Activated naive CD8-positive, alpha-beta T cell (primary cell): ENCODE results near the gene SUGP2.
"Not testable (repeated sequence)": the region's sequence is repeated elsewhere in the genome, so short reads cannot be mapped to it uniquely, and the experiment has no call there.

ENCODE experiments used
- H3K27ac Mint-ChIP-seq: one replicate; pipeline ENCODE4 v1.8.0; 2021; ENCODE audit warnings: mixed read lengths
- H3K27me3 Mint-ChIP-seq: one replicate; pipeline ENCODE4 v1.8.0; 2021; ENCODE audit warnings: mixed read lengths
- H3K36me3 Mint-ChIP-seq: one replicate; pipeline ENCODE4 v1.8.0; 2021; ENCODE audit warnings: mixed read lengths
- H3K4me1 Mint-ChIP-seq: one replicate; pipeline ENCODE4 v1.8.0; 2021; ENCODE audit warnings: low read depth, mixed read lengths
- H3K4me3 Mint-ChIP-seq: one replicate; pipeline ENCODE4 v1.8.0; 2021; ENCODE audit warnings: mild to moderate bottlenecking, mixed read lengths
- H3K9me3 Mint-ChIP-seq: one replicate; pipeline ENCODE4 v1.8.0; 2021; ENCODE audit warnings: low read depth, mixed read lengths

The SUGP2 gene

DNA sequence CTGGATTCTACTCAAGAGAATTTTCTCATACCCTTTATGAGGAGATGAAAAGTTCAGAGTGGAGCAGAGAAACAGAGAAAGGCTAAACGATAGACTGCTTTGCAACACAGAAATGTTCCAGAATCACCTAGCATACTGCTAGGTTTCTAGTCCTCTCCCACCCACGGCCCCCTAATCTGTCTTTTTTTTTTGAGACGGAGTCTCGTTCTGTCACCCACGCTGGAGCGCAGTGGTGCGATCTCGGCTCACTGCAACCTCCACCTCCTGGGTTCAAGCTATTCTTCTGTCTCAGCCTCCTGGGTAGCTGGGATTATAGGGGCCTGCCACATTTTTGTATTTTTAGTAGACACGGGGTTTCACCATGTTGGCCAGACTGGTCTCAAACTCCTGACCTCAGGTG, 4.8 kb downstream of the SUGP2 start:
- H3K36me3 Mint-ChIP-seq: peaks cover 6% of the 10 kb centered on the region
- no peak overlapping the region for H3K27ac Mint-ChIP-seq
- no peaks in the 10 kb centered on the region for H3K9me3 Mint-ChIP-seq
- H3K27me3 Mint-ChIP-seq: no peaks in the 10 kb centered on the region
- no peak overlapping the region for H3K4me3 Mint-ChIP-seq
- H3K4me1 Mint-ChIP-seq: peaks cover 27% of the 10 kb centered on the region

DNA sequence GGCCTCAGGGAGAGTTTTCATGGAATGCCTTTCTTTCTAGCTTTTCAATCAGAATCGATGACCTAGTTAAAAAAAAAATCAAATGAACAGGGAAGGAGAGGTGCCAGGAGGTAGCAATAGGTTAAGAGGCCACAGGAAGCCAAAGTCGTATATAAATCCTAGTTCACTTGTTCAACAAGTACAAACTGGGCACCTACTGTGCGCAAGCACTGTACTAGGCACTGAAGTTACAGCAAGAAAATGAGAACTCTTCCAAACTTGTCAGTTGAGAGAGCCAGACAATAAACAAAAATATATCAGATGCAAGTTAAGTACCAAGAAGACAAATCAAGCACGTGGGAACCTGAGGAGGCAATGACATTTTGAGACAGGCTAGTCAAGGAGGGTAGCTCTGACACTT, 6.1 kb downstream of the SUGP2 start:
- no peak overlapping the region for H3K4me3 Mint-ChIP-seq
- peaks cover 6% of the 10 kb centered on the region for H3K36me3 Mint-ChIP-seq
- H3K9me3 Mint-ChIP-seq: no peaks in the 10 kb centered on the region
- H3K4me1 Mint-ChIP-seq: peaks cover 36% of the 10 kb centered on the region
- no peak overlapping the region for H3K27ac Mint-ChIP-seq
- H3K27me3 Mint-ChIP-seq: no peaks in the 10 kb centered on the region

DNA sequence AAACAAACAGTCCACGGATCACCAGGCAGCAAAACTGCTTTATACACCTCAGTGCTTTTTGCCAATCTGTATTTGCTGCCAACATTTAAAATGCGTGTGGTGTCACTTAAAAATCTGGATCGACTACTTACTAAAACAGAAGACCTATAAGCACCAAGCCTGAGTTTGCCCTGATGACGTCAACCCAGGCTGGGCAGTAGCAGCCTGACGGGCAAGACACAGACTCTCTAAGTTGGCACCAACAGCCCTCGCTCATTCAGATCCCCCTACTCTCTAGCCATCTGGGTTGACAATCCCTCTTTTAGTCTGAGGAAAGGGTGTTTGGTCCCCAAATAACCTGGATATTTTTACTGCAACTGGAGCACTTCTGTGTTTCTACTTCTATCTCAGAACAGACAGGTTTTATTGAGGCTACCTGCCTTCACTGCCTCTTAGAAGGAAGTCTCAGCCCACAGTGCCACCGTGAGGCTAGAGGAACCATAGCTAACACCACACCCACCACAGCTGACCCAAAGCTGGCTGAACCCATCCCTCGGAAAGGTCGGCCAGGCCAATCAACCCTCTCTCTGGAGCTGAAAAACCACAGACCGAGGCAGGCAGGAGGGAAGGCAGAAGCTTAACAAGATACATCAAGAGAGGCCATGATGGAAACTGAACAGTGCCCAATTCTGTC, 6.9 kb downstream of the SUGP2 start:
- H3K4me1 Mint-ChIP-seq: peaks cover 32% of the 10 kb centered on the region
- H3K36me3 Mint-ChIP-seq: peaks cover 6% of the 10 kb centered on the region
- no peaks in the 10 kb centered on the region for H3K27me3 Mint-ChIP-seq
- H3K27ac Mint-ChIP-seq: no peak overlapping the region
- no peaks in the 10 kb centered on the region for H3K9me3 Mint-ChIP-seq
- no peak overlapping the region for H3K4me3 Mint-ChIP-seq

DNA sequence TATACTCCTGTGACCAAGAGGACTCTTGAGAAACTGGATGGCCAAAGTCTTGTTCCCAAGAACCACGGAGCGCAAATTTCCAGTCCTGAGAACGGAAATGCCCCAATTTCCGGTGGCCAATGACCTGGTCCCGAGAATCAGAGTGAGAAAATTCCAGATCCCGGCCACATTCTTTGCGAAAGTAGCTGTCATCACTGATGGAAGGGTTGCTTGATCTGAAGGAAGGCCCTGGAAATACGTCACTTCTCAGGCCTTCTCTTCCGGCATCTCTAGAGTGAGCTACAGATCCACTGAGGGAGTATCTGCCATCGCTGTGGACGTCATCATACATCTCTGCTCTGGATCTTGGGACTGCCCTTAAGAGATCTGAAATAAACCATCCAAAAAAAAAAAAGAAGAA, 7.5 kb downstream of the SUGP2 start:
- H3K4me1 Mint-ChIP-seq: peaks cover 31% of the 10 kb centered on the region
- no peak overlapping the region for H3K27ac Mint-ChIP-seq
- peaks cover 8% of the 10 kb centered on the region for H3K36me3 Mint-ChIP-seq
- H3K4me3 Mint-ChIP-seq: no peak overlapping the region
- no peaks in the 10 kb centered on the region for H3K27me3 Mint-ChIP-seq
- no peaks in the 10 kb centered on the region for H3K9me3 Mint-ChIP-seq

DNA sequence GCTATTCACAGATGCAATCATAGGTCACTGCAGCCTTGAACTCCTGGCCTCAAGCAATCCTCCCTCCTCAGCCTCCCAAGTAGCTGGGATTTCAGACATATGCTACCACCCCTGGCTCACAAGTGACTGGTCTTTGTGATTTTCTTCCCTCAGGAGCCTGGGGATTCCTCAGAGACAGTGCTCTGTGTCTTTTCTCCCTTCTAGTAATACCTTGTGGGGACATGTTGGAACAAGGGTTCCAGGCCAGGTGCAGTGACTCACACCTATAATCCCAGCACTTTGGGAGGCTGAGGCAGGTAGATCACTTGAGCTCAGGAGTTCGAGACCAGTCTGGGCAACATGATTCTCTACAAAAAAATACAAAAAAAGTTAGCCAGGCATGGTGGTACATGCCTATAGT, 9.9 kb downstream of the SUGP2 start:
- H3K9me3 Mint-ChIP-seq, H3K27me3 Mint-ChIP-seq, H3K36me3 Mint-ChIP-seq, H3K27ac Mint-ChIP-seq: not testable (repeated sequence)
- peaks cover 26% of the 10 kb centered on the region for H3K4me1 Mint-ChIP-seq
- peak overlapping the region; percentile 47 for H3K4me3 Mint-ChIP-seq

DNA sequence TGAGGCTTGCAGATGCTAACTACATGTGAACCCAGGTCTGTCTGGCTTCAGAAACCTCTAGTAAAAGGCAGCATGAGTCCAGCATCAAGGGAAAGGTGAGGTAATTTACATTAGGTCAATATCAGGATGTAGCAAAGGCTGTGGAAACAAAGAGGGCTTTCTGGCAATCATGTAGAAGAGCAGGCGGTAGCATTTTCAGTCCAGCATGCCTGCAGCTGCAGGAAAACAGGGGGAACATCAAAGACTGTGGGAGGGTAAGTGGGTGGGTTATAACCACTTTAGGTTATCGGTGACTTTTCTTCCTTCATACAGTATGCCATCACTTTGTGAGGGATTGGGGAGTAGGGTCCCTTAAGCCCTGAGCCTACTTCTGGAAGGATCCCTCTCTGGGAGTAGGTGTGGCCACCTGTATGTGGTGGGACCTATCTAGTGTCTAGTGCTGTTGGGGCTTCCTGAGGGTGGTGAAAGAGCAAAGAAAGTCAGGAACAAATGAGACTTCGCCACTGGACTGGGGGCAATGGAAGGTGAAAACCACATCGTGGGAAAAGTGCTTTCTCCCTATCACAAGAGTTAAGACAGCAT, 10.8 kb downstream of the SUGP2 start:
- peaks cover 5% of the 10 kb centered on the region for H3K36me3 Mint-ChIP-seq
- peak overlapping the region; percentile 4 for H3K4me3 Mint-ChIP-seq
- H3K27me3 Mint-ChIP-seq: no peaks in the 10 kb centered on the region
- peaks cover 23% of the 10 kb centered on the region for H3K4me1 Mint-ChIP-seq
- no peaks in the 10 kb centered on the region for H3K9me3 Mint-ChIP-seq
- no peak overlapping the region for H3K27ac Mint-ChIP-seq

DNA sequence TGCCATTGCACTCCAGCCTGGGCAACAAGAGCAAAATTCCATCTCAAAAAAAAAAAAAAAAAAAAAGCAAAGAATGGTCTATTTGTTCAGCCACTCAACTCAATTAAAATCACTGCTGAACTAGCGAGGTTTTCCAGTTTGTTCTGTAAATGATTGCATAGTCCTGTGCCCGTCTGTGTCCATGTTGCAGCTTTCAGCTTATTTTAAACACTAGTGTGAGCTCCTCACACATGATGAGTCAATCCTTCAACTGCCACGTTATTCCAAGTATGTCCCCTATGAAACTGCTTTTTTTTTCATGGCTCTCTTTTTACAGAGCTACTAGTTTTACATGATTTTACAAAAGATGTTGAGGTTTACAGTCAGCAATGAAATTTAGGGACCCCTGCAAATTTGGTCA, 12.2 kb downstream of the SUGP2 start:
- Mint-ChIP-seq H3K9me3 (no peaks in the 10 kb centered on the region), H3K36me3 (peaks cover 2% of the 10 kb centered on the region), H3K27ac (no peak overlapping the region), H3K4me3 (no peak overlapping the region), H3K4me1 (peaks cover 21% of the 10 kb centered on the region), H3K27me3 (no peaks in the 10 kb centered on the region)

DNA sequence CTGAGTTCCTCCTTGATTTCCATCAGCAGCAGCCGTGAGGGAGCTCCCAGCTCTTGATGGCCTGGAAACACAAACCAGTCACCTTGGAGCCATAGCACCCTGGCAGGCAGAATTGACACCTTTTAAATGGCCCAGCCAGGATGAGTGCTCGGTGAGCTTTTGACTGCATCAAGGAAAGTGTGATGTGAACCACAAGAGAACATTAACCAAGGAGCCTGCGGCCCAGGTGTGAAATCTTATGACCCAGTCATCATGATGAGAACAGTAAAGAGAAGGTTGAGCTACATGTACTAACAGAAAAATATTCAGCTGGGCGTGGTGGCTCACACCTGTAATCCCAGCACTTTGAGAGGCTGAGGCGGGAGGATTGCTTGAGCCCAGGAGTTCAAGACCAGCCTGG, 22.8 kb downstream of the SUGP2 start:
- Mint-ChIP-seq H3K27ac (no peak overlapping the region), H3K4me3 (no peak overlapping the region), H3K36me3 (peaks cover 6% of the 10 kb centered on the region), H3K4me1 (no peaks in the 10 kb centered on the region), H3K27me3 (no peaks in the 10 kb centered on the region), H3K9me3 (no peaks in the 10 kb centered on the region)

DNA sequence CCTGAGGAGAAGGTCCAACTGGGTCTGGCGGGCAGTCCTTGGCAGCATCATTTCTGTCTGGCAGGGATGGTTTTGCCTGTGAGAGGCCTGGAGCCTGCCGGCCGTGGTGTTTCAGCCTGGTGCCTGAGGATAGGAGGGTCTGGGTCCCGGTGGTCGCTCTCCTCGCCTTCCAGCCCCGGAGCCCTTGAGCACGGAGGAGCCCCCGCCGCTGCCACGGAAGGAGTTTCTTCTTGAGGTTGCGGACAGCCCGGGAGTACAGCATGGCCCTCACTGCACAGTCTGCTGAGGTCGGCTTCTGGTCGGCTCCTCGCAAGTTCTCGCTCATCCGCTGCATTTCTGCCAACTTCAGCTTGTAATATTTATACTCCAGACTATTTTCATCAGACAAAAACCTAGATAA, 23.4 kb downstream of the SUGP2 start:
- Mint-ChIP-seq H3K27me3 (no peaks in the 10 kb centered on the region), H3K4me1 (no peaks in the 10 kb centered on the region), H3K4me3 (no peak overlapping the region), H3K36me3 (peaks cover 6% of the 10 kb centered on the region), H3K27ac (no peak overlapping the region), H3K9me3 (no peaks in the 10 kb centered on the region)

DNA sequence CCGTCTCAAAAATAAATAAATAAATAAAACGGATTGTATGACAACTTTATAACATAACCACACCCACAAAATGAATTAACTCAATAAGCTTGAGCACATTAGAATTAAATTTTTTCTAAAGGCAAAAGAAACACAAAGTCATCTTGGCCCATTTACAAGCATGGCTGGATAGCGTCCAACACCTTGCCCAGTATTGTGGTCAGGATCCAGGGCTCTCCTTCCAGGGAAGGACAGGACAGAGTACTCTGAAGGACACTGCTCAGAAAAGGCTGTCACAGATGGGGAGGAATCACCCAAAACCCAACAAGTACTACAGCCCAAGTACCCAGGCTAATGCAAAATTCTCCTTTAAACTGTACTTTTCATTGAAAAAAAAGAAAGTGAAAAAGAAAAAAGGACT, 27.1 kb downstream of the SUGP2 start:
- H3K36me3 Mint-ChIP-seq: peaks cover 7% of the 10 kb centered on the region
- no peak overlapping the region for H3K27ac Mint-ChIP-seq
- H3K4me1 Mint-ChIP-seq: peaks cover under 1% of the 10 kb centered on the region
- no peaks in the 10 kb centered on the region for H3K27me3 Mint-ChIP-seq
- no peak overlapping the region for H3K4me3 Mint-ChIP-seq
- H3K9me3 Mint-ChIP-seq: no peaks in the 10 kb centered on the region

DNA sequence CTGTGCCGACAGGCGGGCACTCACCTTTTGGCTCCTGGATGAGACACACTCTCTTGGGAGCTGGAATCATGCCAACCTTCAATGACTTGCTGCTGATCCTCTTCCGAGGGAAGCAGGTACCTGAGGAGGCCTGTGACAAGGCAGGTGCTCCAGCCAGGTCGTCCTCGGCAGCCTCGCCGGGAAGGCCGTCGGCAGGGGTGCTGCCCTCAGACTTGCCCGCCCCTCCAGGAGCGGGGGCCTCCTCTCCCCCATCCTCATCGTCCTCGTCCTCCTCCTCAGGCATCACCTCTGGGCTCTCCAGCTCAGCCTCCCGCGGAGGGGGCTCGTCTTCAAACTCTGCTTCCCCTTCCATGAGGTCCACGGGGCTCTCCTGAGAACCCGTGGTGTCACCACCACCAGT, 29.2 kb downstream of the SUGP2 start:
- no peak overlapping the region for H3K4me3 Mint-ChIP-seq
- H3K27me3 Mint-ChIP-seq: no peaks in the 10 kb centered on the region
- peaks cover 16% of the 10 kb centered on the region for H3K4me1 Mint-ChIP-seq
- no peaks in the 10 kb centered on the region for H3K9me3 Mint-ChIP-seq
- H3K27ac Mint-ChIP-seq: no peak overlapping the region
- H3K36me3 Mint-ChIP-seq: peaks cover 9% of the 10 kb centered on the region

DNA sequence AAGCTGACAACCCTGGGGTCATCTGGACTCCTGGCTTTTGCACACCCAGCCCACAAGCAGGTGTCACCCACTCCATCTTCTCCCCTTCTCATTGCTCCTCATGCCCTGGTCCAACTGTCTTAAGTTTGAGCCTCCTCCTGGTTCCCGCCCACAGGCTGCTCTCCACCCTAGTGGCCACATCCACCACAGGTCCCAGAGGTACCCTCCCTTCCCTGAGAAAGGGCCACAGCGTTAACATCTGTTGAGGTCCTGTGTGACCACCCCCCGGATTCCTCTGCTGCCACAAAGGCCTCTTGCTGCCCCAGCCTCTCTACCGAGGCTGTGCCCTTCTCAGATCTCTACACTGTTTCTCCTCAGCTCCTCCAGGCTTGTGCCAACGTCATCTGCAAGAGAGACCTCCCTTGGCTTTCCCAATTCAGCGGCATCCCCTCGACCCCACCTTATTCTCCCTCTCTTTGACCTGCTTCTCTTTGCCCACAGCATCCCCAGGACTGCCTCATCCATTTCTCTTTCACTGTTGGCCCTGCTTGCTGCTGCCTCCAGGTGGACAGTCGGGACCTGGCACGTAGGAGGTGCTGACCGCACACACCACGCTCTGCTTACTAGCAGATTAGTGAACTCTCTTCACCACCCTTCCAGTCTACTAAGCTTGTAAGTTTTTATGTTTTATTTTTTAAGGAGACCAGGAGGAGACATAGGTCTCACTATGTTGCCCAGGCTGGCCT, 33.3 kb downstream of the SUGP2 start:
- peaks cover 6% of the 10 kb centered on the region for H3K36me3 Mint-ChIP-seq
- H3K4me3 Mint-ChIP-seq: peak overlapping the region; percentile 38

DNA sequence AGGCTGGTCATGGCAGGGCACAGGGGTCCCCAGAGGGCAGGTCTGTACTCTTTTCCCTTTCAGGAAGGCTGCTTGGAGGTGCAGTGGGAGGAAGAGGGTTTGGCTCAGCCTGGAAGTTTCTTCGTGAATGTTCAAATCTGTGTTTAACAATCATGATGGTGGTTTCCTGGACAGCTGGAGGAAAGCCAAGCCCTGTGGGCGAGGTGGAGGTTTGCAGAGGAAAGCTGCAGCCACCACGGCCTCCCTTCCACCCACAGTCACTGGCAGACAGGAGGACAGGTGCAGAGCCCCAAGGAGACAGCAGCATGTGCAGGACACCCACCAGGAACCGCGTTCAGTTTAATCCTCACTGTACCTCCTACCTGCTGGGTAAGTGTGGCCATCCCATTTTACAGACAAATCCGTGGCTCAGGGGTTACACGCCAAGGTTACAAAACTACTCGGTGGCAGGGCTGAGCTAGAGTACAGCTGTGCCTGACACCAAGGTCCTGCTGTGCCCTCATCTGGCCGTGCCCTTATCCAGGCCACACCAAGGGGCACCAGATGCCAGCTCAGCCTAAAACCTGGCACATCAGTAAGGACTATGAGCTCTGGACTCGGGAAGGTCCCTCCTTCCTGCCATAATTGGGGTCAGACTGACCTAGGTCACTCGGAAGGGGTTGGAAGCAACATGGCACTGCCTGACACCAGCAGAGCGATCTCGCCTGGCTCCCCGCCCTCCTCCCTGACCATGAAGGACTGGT, 34.1 kb downstream of the SUGP2 start:
- no peaks in the 10 kb centered on the region for H3K27me3 Mint-ChIP-seq
- peaks cover 6% of the 10 kb centered on the region for H3K36me3 Mint-ChIP-seq
- H3K27ac Mint-ChIP-seq: no peak overlapping the region
- no peak overlapping the region for H3K4me3 Mint-ChIP-seq
- peaks cover 24% of the 10 kb centered on the region for H3K4me1 Mint-ChIP-seq
- H3K9me3 Mint-ChIP-seq: no peaks in the 10 kb centered on the region

More for the DNA sequence above, 33.3 kb downstream of the SUGP2 start:
- Mint-ChIP-seq H3K9me3 (no peaks in the 10 kb centered on the region), H3K27me3 (no peaks in the 10 kb centered on the region), H3K4me1 (peaks cover 24% of the 10 kb centered on the region), H3K27ac (no peak overlapping the region)

DNA sequence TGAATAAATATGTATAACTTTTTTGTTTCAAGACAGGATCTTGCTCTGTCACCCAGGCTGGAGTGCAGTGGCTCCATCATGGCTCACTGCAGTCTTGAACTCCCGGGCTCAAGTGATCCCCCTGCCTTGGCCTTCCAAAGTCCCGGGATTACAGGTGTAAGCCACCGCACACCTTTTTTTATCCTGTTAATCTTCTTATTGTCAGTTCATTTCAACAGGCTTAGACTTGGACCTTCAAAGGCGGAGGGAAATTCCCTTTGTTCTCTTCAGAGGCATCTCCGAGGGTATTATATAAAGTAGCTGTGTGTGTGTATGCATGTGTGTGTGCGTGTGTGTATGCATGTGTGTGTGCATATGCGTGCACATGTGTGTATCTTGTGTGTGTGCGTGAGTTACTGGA, 35.0 kb downstream of the SUGP2 start:
- H3K4me3 Mint-ChIP-seq: no peak overlapping the region
- no peaks in the 10 kb centered on the region for H3K9me3 Mint-ChIP-seq
- peaks cover 6% of the 10 kb centered on the region for H3K36me3 Mint-ChIP-seq
- H3K27ac Mint-ChIP-seq: no peak overlapping the region
- H3K27me3 Mint-ChIP-seq: no peaks in the 10 kb centered on the region
- H3K4me1 Mint-ChIP-seq: peaks cover 24% of the 10 kb centered on the region

DNA sequence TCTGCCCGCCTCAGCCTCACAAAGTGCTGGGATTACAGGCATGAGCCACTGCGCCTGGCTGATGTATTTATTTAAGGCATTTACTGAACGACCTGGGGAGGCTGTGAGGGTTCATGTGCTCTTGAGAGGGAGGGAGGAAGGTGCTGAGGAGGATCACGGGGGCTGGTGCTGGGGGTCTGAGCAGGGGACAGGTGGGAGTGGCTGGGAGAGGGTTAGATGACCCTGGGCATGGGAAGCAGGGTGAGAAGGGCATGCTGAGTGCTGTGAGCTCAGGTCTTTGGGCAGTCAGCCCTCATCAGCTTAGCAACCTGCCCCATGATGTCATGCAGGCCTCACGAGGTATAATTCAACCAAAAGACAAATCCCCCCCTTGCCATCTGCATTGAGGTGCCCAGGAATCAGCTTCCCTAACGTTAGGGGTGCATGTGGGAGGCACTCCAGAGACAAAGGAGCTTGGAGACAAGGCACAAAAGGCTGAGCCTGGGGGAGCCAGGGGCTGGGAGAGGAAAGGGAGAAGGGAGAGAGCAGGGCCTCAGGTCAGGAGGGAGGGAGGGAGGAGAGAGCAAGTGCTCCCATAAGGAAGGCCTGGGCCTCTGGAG, 36.4 kb downstream of the SUGP2 start:
- H3K27me3 Mint-ChIP-seq: no peaks in the 10 kb centered on the region
- H3K27ac Mint-ChIP-seq: no peak overlapping the region
- H3K4me1 Mint-ChIP-seq: peaks cover 24% of the 10 kb centered on the region
- no peak overlapping the region for H3K4me3 Mint-ChIP-seq
- H3K9me3 Mint-ChIP-seq: no peaks in the 10 kb centered on the region
- peaks cover 3% of the 10 kb centered on the region for H3K36me3 Mint-ChIP-seq
